ENCODE data around the gene GZF1.

GZF1 gene

DNA sequence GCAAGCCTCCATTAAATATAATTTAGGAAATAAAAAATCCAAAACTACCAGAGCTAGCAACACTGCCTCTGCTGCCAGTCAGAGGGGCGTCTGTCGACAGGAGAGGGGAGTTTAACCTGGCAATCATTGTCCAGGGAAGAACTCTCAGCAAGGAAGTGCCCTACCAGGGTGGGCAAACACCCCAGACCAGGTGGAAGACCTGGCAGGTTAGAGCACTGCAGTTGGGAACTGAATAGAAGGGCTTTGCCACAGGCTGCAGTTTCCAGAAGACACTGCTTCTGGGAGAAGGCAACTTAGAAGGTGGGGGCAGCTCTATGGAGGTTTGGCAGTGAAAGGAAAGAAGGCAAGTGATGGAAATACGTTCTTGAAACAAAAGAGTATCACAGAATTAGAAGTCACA lies 47.8 kb downstream of the GZF1 start:
- no peak overlapping the region for H3K4me3 ChIP-seq (ENCODE audit: low read depth, low read length)
- DNase-seq (ENCODE audit: low read depth, low spot score), result no peak
- ChIA-PET POLR2A (no interaction called here), CTCF (interaction anchor here (1.2 to 2.0 kb wide), 2 partner anchors 10 to 11 kb away, joined by 3 to 7 read pairs; no protein-coding TSS in a partner anchor)
- TF ChIP-seq, protein P1, sequence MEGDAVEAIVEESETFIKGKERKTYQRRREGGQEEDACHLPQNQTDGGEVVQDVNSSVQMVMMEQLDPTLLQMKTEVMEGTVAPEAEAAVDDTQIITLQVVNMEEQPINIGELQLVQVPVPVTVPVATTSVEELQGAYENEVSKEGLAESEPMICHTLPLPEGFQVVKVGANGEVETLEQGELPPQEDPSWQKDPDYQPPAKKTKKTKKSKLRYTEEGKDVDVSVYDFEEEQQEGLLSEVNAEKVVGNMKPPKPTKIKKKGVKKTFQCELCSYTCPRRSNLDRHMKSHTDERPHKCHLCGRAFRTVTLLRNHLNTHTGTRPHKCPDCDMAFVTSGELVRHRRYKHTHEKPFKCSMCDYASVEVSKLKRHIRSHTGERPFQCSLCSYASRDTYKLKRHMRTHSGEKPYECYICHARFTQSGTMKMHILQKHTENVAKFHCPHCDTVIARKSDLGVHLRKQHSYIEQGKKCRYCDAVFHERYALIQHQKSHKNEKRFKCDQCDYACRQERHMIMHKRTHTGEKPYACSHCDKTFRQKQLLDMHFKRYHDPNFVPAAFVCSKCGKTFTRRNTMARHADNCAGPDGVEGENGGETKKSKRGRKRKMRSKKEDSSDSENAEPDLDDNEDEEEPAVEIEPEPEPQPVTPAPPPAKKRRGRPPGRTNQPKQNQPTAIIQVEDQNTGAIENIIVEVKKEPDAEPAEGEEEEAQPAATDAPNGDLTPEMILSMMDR (IDR thresholded peaks at IDR 0.05; ENCODE audit: insufficient read depth, low read length, missing control alignments), result no peak

GRCh38 chr20:23410916-23411695 lies 49.1 kb downstream of the GZF1 start:
- no peak for DNase-seq (ENCODE audit: low read depth, low spot score)
- ChIA-PET CTCF (interaction anchor here (1.1 to 2.0 kb wide), 4 partner anchors 9 to 61 kb away, joined by 3 to 7 read pairs (median 4); partner anchors contain the start of gene NAPB), POLR2A (no interaction called here)
- TF ChIP-seq, protein P1 (IDR thresholded peaks at IDR 0.05; ENCODE audit: insufficient read depth, low read length, missing control alignments), result no peak
- H3K4me3 ChIP-seq (ENCODE audit: low read depth, low read length), result no peak overlapping the region

GRCh38 chr20:23412026-23412425 lies 50.0 kb downstream of the GZF1 start:
- H3K4me3 ChIP-seq (ENCODE audit: low read depth, low read length), result no peak overlapping the region
- DNase-seq (ENCODE audit: low read depth, low spot score), result no peak
- ChIA-PET CTCF (interaction anchor here (1.1 to 1.9 kb wide), 2 partner anchors 9 to 62 kb away, joined by 3 to 4 read pairs; partner anchors contain the start of gene NAPB), POLR2A (no interaction called here)
- TF ChIP-seq, protein P1 (IDR thresholded peaks at IDR 0.05; ENCODE audit: insufficient read depth, low read length, missing control alignments), result no peak

DNA sequence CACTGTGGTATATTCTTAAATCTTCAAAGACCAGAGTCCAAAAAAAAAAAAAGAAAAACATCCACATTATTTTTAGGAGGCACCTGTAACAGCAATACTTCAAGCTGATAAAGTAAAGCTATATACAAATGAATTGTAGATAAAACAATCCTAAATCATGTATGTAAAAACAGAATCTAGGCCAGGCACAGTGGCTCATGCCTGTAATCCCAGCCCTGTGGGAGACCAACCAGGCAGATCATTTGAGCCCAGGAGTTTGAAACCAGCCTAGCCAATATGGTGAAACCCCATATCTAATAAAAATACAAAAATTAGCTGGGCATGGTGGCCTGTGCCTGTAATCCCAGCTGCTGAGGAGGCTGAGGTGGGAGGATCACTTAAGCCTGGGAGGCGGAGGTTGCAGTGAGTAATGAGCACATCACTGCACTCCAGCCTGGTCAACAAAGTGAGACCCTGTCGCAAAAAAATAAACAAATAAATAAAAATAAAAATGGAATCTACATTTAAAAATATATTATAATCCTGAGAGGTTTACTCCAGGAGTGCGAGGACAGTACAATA lies 52.0 kb downstream of the GZF1 start:
- POLR2A ChIA-PET, result no interaction called here
- CTCF ChIA-PET, result interaction anchor here (1.2 kb wide), 1 partner anchor 22 kb away, joined by 3 read pairs; no protein-coding TSS in a partner anchor
- TF ChIP-seq, protein P1 (IDR thresholded peaks at IDR 0.05; ENCODE audit: insufficient read depth, low read length, missing control alignments), result no peak
- no peak overlapping the region for H3K4me3 ChIP-seq (ENCODE audit: low read depth, low read length)
- DNase-seq (ENCODE audit: low read depth, low spot score), result no peak

DNA sequence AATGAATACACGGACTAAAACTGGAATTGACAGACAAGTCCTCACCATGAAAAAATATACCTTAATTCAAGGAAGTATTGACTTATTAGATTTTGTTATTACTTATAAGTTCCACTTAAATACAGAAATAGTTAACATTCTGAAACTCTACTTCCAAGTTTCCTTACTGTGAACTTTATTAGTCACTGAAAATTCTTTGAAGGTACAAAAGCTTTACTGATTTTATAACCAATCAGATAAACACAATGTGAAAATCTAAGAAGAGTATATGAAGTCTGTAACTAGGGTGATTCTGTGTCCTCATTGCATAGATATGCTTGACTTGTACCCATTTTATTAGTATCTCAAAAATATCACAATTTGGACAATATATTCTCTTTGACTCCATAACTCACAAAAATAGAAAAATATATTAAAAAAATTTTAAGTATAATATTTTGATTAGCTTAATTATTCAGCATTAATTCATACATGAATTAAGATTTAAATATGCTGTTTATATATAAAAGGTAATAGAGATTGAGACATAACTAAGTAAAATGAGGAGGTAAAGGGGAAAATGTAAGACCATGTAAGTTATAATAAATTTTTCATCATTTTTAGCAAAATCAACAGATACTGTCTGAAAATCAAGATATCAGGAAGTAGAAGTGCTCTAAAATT lies 52.7 kb downstream of the GZF1 start:
- ChIA-PET CTCF (interaction anchor here (1.2 kb wide), 1 partner anchor 23 kb away, joined by 3 read pairs; no protein-coding TSS in a partner anchor), POLR2A (no interaction called here)

More for the DNA sequence above, 52.7 kb downstream of the GZF1 start:
- TF ChIP-seq, protein P1 (IDR thresholded peaks at IDR 0.05; ENCODE audit: insufficient read depth, low read length, missing control alignments), result no peak
- no peak for DNase-seq (ENCODE audit: low read depth, low spot score)
- H3K4me3 ChIP-seq (ENCODE audit: low read depth, low read length), result no peak overlapping the region
